H1 (cell line): ENCODE data around the gene ABCC2. TPM values are rescaled to one million over a fixed set of nuclear protein-coding genes. Genes with fewer than 3 reads are reported as not detected.

Experiments used
- CTCF ChIA-PET: fragments of 300-600 bp; sonication (Branson Sonifier 250); formaldehyde crosslinking; loops from one replicate; lab custom pipeline; 2021; ENCODE audit not compliant: partially characterized antibody; lab: Charles Lee
- POLR2A ChIA-PET: fragments of 300-600 bp; sonication (Branson Sonifier 250); formaldehyde crosslinking; loops from one replicate; lab custom pipeline; 2021; ENCODE audit warnings: inconsistent platforms; ENCODE audit not compliant: partially characterized antibody; lab: Charles Lee
- DNase-seq, 2 experiments: peaks; one replicate each; pipeline versions ENCODE4 v3.0.0 to v3.0.0-alpha.2; 2010 to 2022; ENCODE audit warnings: low spot score in 2 of 2, low read depth in 1 of 2, mixed read lengths in 1 of 2
- FAIRE-seq: peaks from 2 replicates; lab custom pipeline; 2011; peaks lifted over from hg19 to GRCh38; lab: Jason Lieb, UNC
- H2AFZ ChIP-seq: 2 replicates; pipeline ENCODE4 v1.8.1; 2012; ENCODE audit warnings: low read length, inconsistent platforms
- H2AK5ac ChIP-seq: 2 replicates; pipeline ENCODE4 v1.6.1; 2013; ENCODE audit warnings: low read depth, low read length
- H2BK120ac ChIP-seq: replicated peaks from 2 replicates; pipeline ENCODE3; 2013; ENCODE audit warnings: low read depth, low read length, inconsistent platforms
- H2BK12ac ChIP-seq: 2 replicates; pipeline ENCODE4 v1.6.1; 2013; ENCODE audit warnings: low read depth, low read length
- H2BK15ac ChIP-seq: 2 replicates; pipeline ENCODE4 v1.6.1; 2013; ENCODE audit warnings: low read length
- H2BK20ac ChIP-seq: 2 replicates; pipeline ENCODE4 v1.6.1; 2013; ENCODE audit warnings: low read length
- H2BK5ac ChIP-seq: 2 replicates; pipeline ENCODE4 v1.6.1; 2013; ENCODE audit warnings: low read depth, low read length
- H3K14ac ChIP-seq: 2 replicates; pipeline ENCODE4 v1.6.1; 2013; ENCODE audit warnings: inconsistent platforms; ENCODE audit not compliant: insufficient read length
- H3K18ac ChIP-seq: 2 replicates; pipeline ENCODE4 v1.6.1; 2013; ENCODE audit warnings: low read length; ENCODE audit errors: extremely low read depth
- H3K23ac ChIP-seq: 2 replicates; pipeline ENCODE4 v1.6.1; 2013; ENCODE audit warnings: inconsistent platforms; ENCODE audit not compliant: insufficient read length
- H3K23me2 ChIP-seq: 2 replicates; pipeline ENCODE4 v1.6.1; 2013; ENCODE audit warnings: low read depth, low read length
- H3K27ac ChIP-seq: 2 replicates; pipeline ENCODE4 v1.6.1; 2011; ENCODE audit warnings: low read depth, low read length, inconsistent platforms
- H3K27me3 ChIP-seq, 4 experiments: replicated peaks in 1 of 4; 1 replicate in 1 of 4; 2 replicates in 3 of 4; pipeline versions ENCODE4 v1.6.1 to v1.8.1; 2011 to 2013; ENCODE audit warnings: low read length in 3 of 4, mild to moderate bottlenecking in 3 of 4, inconsistent platforms in 2 of 4, mixed read lengths in 2 of 4, moderate library complexity in 1 of 4; ENCODE audit not compliant: control insufficient read depth in 3 of 4, insufficient read depth in 3 of 4; ENCODE audit errors: extremely low read depth in 1 of 4
- H3K36me3 ChIP-seq, 4 experiments: 2 replicates each; pipeline versions ENCODE4 v1.6.1 to v1.8.1; 2011 to 2013; ENCODE audit warnings: mild to moderate bottlenecking in 4 of 4, low read length in 3 of 4, moderate library complexity in 2 of 4, control low read depth in 1 of 4, inconsistent platforms in 1 of 4; ENCODE audit not compliant: insufficient read depth in 4 of 4, control insufficient read depth in 2 of 4
- H3K4ac ChIP-seq: replicated peaks from 2 replicates; pipeline ENCODE3; 2013; ENCODE audit warnings: low read length, low read depth, mixed read lengths, inconsistent platforms; ENCODE audit not compliant: insufficient read length
- H3K4me1 ChIP-seq, 4 experiments: replicated peaks in 1 of 4; 1 replicate in 1 of 4; 2 replicates in 3 of 4; pipeline versions ENCODE4 v1.6.1 to v1.8.1; 2011 to 2013; ENCODE audit warnings: low read length in 3 of 4, inconsistent platforms in 2 of 4, mixed read lengths in 1 of 4; ENCODE audit not compliant: insufficient read depth in 4 of 4, control insufficient read depth in 3 of 4
- H3K4me2 ChIP-seq, 2 experiments: 2 replicates each; pipeline versions ENCODE4 v1.6.1 to v1.8.1; 2011 to 2013; ENCODE audit warnings: low read depth in 2 of 2, low read length in 2 of 2, control low read depth in 1 of 2, inconsistent platforms in 1 of 2, mild to moderate bottlenecking in 1 of 2; ENCODE audit not compliant: insufficient read depth in 1 of 2
- H3K4me3 ChIP-seq, 4 experiments: fragments of 200-600, 300-600 bp in 1 of 4; sonication (generic), shearing (Covaris generic), sonication (Bioruptor Twin) in 1 of 4; 2 replicates each; pipeline versions ENCODE4 v1.5.1 to v1.8.1; 2011 to 2016; ENCODE audit warnings: low read length in 4 of 4, low read depth in 3 of 4, control low read depth in 2 of 4, inconsistent platforms in 2 of 4, mild to moderate bottlenecking in 2 of 4, mixed read lengths in 1 of 4, moderate library complexity in 1 of 4; ENCODE audit not compliant: insufficient read depth in 2 of 4; ENCODE audit errors: extremely low read depth in 1 of 4
- H3K56ac ChIP-seq: replicated peaks from 2 replicates; pipeline ENCODE3; 2013; ENCODE audit warnings: low read depth, mild to moderate bottlenecking, mixed read lengths, low read length, inconsistent platforms; ENCODE audit not compliant: insufficient read length
- H3K79me1 ChIP-seq: 2 replicates; pipeline ENCODE4 v1.6.1; 2013; ENCODE audit warnings: low read depth, low read length, control low read depth
- H3K79me2 ChIP-seq, 2 experiments: 2 replicates each; pipeline versions ENCODE4 v1.6.1 to v1.8.1; 2012 to 2013; ENCODE audit warnings: low read length in 2 of 2, mild to moderate bottlenecking in 2 of 2, inconsistent platforms in 1 of 2; ENCODE audit not compliant: insufficient read depth in 2 of 2, control insufficient read depth in 1 of 2
- H3K9ac ChIP-seq, 4 experiments: replicated peaks in 1 of 4; 1 replicate in 1 of 4; 2 replicates in 3 of 4; pipeline versions ENCODE4 v1.6.1 to v1.8.1; 2011 to 2013; ENCODE audit warnings: low read depth in 3 of 4, low read length in 3 of 4, control low read depth in 2 of 4, mild to moderate bottlenecking in 2 of 4, moderate library complexity in 2 of 4, inconsistent platforms in 1 of 4; ENCODE audit errors: extremely low read depth in 1 of 4
- H3K9me3 ChIP-seq, 2 experiments: 2 replicates each; pipeline versions ENCODE4 v1.6.1 to v1.8.1; 2012 to 2013; ENCODE audit warnings: mild to moderate bottlenecking in 2 of 2, moderate library complexity in 2 of 2, control low read depth in 1 of 2, inconsistent platforms in 1 of 2, low read depth in 1 of 2, low read length in 1 of 2, mixed read lengths in 1 of 2; ENCODE audit not compliant: insufficient read depth in 2 of 2
- H4K20me1 ChIP-seq, 2 experiments: replicated peaks in 1 of 2; 2 replicates each; pipeline versions ENCODE3 to v1.8.1; 2011 to 2013; ENCODE audit warnings: inconsistent platforms in 2 of 2, low read length in 2 of 2, mild to moderate bottlenecking in 1 of 2; ENCODE audit not compliant: insufficient read depth in 2 of 2, control insufficient read depth in 1 of 2
- H4K5ac ChIP-seq: 2 replicates; pipeline ENCODE4 v1.6.1; 2013; ENCODE audit warnings: low read length, low read depth, mixed read lengths, inconsistent platforms; ENCODE audit not compliant: insufficient read length
- H4K8ac ChIP-seq: 2 replicates; pipeline ENCODE4 v1.8.0; 2013; ENCODE audit warnings: mild to moderate bottlenecking, moderate library complexity, low read length, inconsistent platforms; ENCODE audit not compliant: insufficient read depth; ENCODE audit errors: extremely low read depth
- H4K91ac ChIP-seq: replicated peaks from 2 replicates; pipeline ENCODE3; 2013; ENCODE audit warnings: low read length, mixed read lengths, inconsistent platforms; ENCODE audit not compliant: insufficient read length
- ASH2L ChIP-seq: fragments of 200-600, 300-600 bp; sonication (generic); IDR thresholded peaks from one replicate; pipeline ENCODE4 v1.7.1; 2017; ENCODE audit warnings: low read length
- EGR1 ChIP-seq: IDR thresholded peaks from 2 replicates; pipeline ENCODE4 v1.6.1; 2011; ENCODE audit warnings: low read depth, low read length, borderline replicate concordance
- EP300 ChIP-seq, 2 experiments: IDR thresholded peaks; 1 replicate in 1 of 2; 2 replicates in 1 of 2; pipeline ENCODE4 v1.6.1; 2011 to 2012; ENCODE audit warnings: low read depth in 2 of 2, low read length in 2 of 2, mild to moderate bottlenecking in 2 of 2, borderline replicate concordance in 1 of 2, inconsistent platforms in 1 of 2, moderate library complexity in 1 of 2
- FOSL1 ChIP-seq: IDR thresholded peaks from 2 replicates; pipeline ENCODE4 v1.6.1; 2011; ENCODE audit warnings: mild to moderate bottlenecking, low read depth, low read length, moderate library complexity; ENCODE audit not compliant: insufficient read depth
- GABPA ChIP-seq: IDR thresholded peaks from 2 replicates; pipeline ENCODE4 v1.6.1; 2011; ENCODE audit warnings: mild to moderate bottlenecking, low read length, moderate library complexity, borderline replicate concordance; ENCODE audit not compliant: insufficient read depth
- HDAC6 ChIP-seq: IDR thresholded peaks from one replicate; pipeline ENCODE4 v1.7.1; 2012; ENCODE audit warnings: low read depth, mild to moderate bottlenecking, inconsistent platforms, low read length, moderate library complexity
- JUN ChIP-seq: IDR thresholded peaks from 2 replicates; pipeline ENCODE4 v1.6.1; 2011; ENCODE audit warnings: low read depth, mild to moderate bottlenecking, improper control_type of control experiment, low read length
- POLR2AphosphoS5 ChIP-seq: IDR thresholded peaks from 2 replicates; pipeline ENCODE4 v1.6.1; 2011; ENCODE audit warnings: low read depth, low read length
- RAD21 ChIP-seq, 2 experiments: IDR thresholded peaks in 1 of 2; conservative IDR thresholded peaks in 1 of 2; 2 replicates each; pipeline ENCODE4 v1.6.1; 2011; ENCODE audit warnings: low read depth in 2 of 2, low read length in 2 of 2, improper control_type of control experiment in 1 of 2, inconsistent platforms in 1 of 2, mild to moderate bottlenecking in 1 of 2, moderate library complexity in 1 of 2
- SAP30 ChIP-seq: fragments of 300-600 bp; sonication (generic); IDR thresholded peaks from 2 replicates; pipeline ENCODE4 v1.7.1; 2012; ENCODE audit warnings: low read length, moderate library complexity, mild to moderate bottlenecking, inconsistent platforms; ENCODE audit not compliant: insufficient read depth, insufficient replicate concordance
- SIN3A ChIP-seq, 2 experiments: IDR thresholded peaks in 1 of 2; conservative IDR thresholded peaks in 1 of 2; 2 replicates each; pipeline ENCODE4 v1.6.1; 2011 to 2012; ENCODE audit warnings: low read length in 2 of 2, improper control_type of control experiment in 1 of 2, low read depth in 1 of 2, mild to moderate bottlenecking in 1 of 2
- SIX5 ChIP-seq: IDR thresholded peaks from 2 replicates; pipeline ENCODE4 v1.6.1; 2011; ENCODE audit warnings: mild to moderate bottlenecking, low read depth, low read length
- SP1 ChIP-seq: IDR thresholded peaks from 2 replicates; pipeline ENCODE4 v1.6.1; 2011; ENCODE audit warnings: low read depth, low read length
- polyA plus RNA-seq, 7 experiments: library from polyadenylated mRNA; depleted of rRNA in 3 of 7; stranded (reverse) in 5 of 7; unstranded in 2 of 7; fragments of >200 nt in 5 of 7; fragments of 200-250 nt in 2 of 7; gene quantifications; 1 replicate in 5 of 7; 2 replicates in 1 of 7; 4 replicates in 1 of 7; pipeline versions ENCODE4 v1.2.1 to v1.2.3, GENCODE V29; 2011 to 2013; ENCODE audit warnings: missing spikeins in 2 of 7, mixed read lengths in 2 of 7
- total RNA-seq: library from RNA; stranded (reverse); fragmentation: NEBNext Ultra II Directional; extraction: Animal tissue kit (Norgen Biotek cat#: 25700); gene quantifications from 2 replicates; pipeline ENCODE4 v1.2.1, GENCODE V29; 2021
- TF ChIP-seq, protein P1 (sequence below): IDR thresholded peaks from 2 replicates; pipeline ENCODE4 v1.6.1; 2011; ENCODE audit warnings: low read length, improper control_type of control experiment

The ABCC2 gene
- total and polyA plus RNA-seq, 2 of the 8 experiments (the other 6 are each of a cell fraction or from before 2014, with no cell fraction given), result 0.74 to 1.1 TPM

- POLR2A ChIA-PET, result no interaction called here
- Histone ChIP-seq H3K36me3 (peaks cover 11 to 71% (median 23%) of the 10 kb centered on the region in 4 experiments), H3K4ac (no peak overlapping the region)
- TF ChIP-seq FOSL1 (no peak), ASH2L (no peak), SAP30 (no peak), GABPA (no peak), SP1 (no peak), HDAC6 (no peak), JUN (no peak), POLR2AphosphoS5 (no peak), EP300 (IDR thresholded peaks at IDR 0.05; ENCODE audit: borderline replicate concordance in 1 of 2, low read depth in 2 of 2, low read length in 2 of 2) (no peak), EGR1 (no peak), SIX5 (no peak), SIN3A (conservative IDR thresholded peaks at IDR 0.05 in 1 of 2, IDR thresholded peaks at IDR 0.05 in 1 of 2; ENCODE audit: low read depth in 1 of 2, low read length in 2 of 2) (no peak), RAD21 (IDR thresholded peaks at IDR 0.05 in 1 of 2, conservative IDR thresholded peaks at IDR 0.05 in 1 of 2; ENCODE audit: low read depth in 2 of 2, low read length in 2 of 2) (no peak)
- TF ChIP-seq, protein P1, sequence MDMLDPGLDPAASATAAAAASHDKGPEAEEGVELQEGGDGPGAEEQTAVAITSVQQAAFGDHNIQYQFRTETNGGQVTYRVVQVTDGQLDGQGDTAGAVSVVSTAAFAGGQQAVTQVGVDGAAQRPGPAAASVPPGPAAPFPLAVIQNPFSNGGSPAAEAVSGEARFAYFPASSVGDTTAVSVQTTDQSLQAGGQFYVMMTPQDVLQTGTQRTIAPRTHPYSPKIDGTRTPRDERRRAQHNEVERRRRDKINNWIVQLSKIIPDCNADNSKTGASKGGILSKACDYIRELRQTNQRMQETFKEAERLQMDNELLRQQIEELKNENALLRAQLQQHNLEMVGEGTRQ, result no peak
Observed at GRCh38 chr10:99750641-99751040, 31.8 kb upstream of the ABCC2 start.

More at GRCh38 chr10:99750641-99751040, 31.8 kb upstream of the ABCC2 start:
- Histone ChIP-seq H2BK20ac (no peak overlapping the region), H3K18ac (no peak overlapping the region), H2BK12ac (no peak overlapping the region), H3K4me3 (no peak overlapping the region), H3K56ac (no peak overlapping the region), H2AFZ (no peak overlapping the region), H3K27me3 (peaks cover 0 to 1% (median 0%) of the 10 kb centered on the region in 4 experiments; a peak in 1 of 7 replicates), H2AK5ac (no peak overlapping the region), H4K91ac (no peak overlapping the region), H3K79me2 (no peaks in the 10 kb centered on the region), H3K4me1 (no peaks in the 10 kb centered on the region), H3K9ac (no peak overlapping the region), H4K8ac (no peak overlapping the region), H3K27ac (no peak overlapping the region), H3K23me2 (no peaks in the 10 kb centered on the region), H2BK5ac (no peak overlapping the region), H3K4me2 (no peak overlapping the region), H3K79me1 (peaks cover 3% of the 10 kb centered on the region; the same call in 1 of the 2 replicates), H2BK120ac (no peak overlapping the region), H2BK15ac (no peak overlapping the region), H3K14ac (no peak overlapping the region), H3K23ac (no peak overlapping the region), H4K5ac (no peak overlapping the region), H4K20me1 (no peaks in the 10 kb centered on the region), H3K9me3 (no peaks in the 10 kb centered on the region)
- FAIRE-seq, result no peak
- DNase-seq, result no peak
- CTCF ChIA-PET, result no interaction called here
